ENCODE measurements around the gene TNP2. TPM values are rescaled to one million over a fixed set of nuclear protein-coding genes. Genes with fewer than 3 reads are reported as not detected.

TNP2 gene
- total and polyA plus RNA-seq, 2 donors (not counting 3 experiments of a cell fraction or from before 2014, with no cell fraction given) = not detected

DNA sequence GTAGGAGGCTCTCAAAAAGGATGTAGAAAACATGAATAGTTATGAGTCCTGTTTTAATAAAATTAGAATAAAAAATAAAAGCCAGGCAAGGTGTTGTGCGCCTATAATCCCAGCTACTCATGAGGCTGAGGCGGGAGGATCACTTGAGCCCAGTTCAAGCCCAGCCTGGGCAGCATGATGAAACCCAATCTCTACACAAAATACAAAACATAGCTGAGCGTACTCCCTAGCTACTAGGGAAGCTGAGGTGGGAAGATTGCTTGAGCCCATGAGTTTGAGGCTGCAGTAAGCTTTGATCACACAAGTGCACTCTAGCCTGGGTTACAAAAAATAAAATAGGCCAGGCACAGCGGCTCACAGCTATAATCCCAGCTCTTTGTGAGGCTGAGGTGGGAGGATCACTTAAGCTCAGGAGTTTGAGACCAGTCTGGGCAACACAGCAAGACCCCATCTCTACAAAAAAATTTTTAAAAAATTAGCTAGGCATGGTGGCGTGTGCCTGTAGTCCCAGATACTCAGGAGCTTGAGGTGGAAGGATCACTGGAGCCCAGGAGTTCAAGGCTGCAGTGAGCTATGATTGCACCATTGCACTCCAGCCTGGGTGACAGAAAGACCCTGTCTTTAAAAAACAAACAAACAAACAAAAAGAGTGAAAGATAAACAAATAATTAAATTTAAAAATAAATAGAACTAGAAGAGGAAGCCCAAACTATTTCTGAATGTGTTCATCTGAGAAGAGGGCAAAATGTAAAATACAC is 29.2 kb upstream of the TNP2 start:
- CTCF ChIA-PET = interaction anchor here (0.6 to 2.2 kb wide), 8 partner anchors 10 to 344 kb away, joined by 3 to 8 read pairs (median 4); partner anchors contain the start of genes PRM3 and SOCS1
- no peak for FAIRE-seq

DNA sequence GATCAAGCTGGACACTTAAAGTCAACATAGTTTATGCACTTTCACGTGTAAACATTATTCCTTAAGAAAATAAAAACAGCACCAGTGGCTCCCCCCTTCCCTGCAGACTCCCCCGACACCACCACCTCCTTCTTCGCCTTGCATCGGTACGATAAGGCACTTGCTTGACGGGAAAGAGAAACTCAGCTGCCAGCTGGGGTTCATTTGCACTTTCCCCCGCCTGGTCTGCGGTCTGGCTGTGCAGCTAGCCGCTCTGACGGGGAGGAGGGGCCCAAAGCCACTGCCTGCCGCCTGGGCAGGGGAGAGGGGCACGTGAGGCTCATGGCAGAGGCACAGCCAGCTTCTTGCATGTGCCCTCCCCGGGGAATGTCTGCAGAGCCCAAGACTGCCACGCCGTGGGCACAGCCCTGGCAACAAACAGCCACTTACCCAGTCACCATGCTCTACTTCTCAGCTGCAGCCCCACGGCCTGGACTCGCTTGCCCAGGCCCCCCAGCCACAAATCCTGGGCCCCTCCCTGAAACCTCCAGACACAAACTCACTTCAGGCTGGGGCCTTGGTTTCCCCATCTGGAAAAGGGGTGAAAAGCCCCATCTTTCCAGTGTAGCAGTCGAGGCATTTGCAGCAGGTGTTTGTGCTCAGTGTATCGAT is 28.5 kb upstream of the TNP2 start:
- H3K27ac ChIP-seq (ENCODE audit: insufficient read depth, low read depth, low read length) = no peak overlapping the region
- H3K9ac ChIP-seq (replicated peaks; ENCODE audit: extremely low read depth, insufficient read depth, low read length) = no peak overlapping the region
- ChIA-PET POLR2A (no interaction called here), CTCF (interaction anchor here (0.8 to 2.2 kb wide), 7 partner anchors 14 to 343 kb away, joined by 3 to 8 read pairs (median 4); partner anchors contain the start of genes PRM3 and SOCS1)
- no peaks in the 10 kb centered on the region for H3K27me3 ChIP-seq (ENCODE audit: control insufficient read depth in 2 of 2, insufficient read depth in 2 of 2, low read length in 2 of 2)
- H3K36me3 ChIP-seq (ENCODE audit: control insufficient read depth in 2 of 2, extremely low read depth in 1 of 2, insufficient read depth in 2 of 2, low read length in 2 of 2) = no peaks in the 10 kb centered on the region
- H2AFZ ChIP-seq (ENCODE audit: low read depth, low read length) = no peak overlapping the region
- peak; percentile 15 for DNase-seq (ENCODE audit: low read depth, low spot score)
- TF ChIP-seq POLR2A (IDR thresholded peaks at IDR 0.05; ENCODE audit: low read depth, low read length) (no peak), GATA2 (IDR thresholded peaks at IDR 0.05; ENCODE audit: insufficient read depth, insufficient read length, low read depth, low read length) (no peak), JUN (IDR thresholded peaks at IDR 0.05; ENCODE audit: borderline replicate concordance, insufficient read depth, insufficient read length, low read depth) (no peak)
- no TSS peak for BruUV-seq (replicated peaks)
- no peak overlapping the region for H3K4me2 ChIP-seq (ENCODE audit: insufficient read depth, low read length)
- no peaks in the 10 kb centered on the region for H4K20me1 ChIP-seq (replicated peaks; ENCODE audit: control insufficient read depth, extremely low read depth, insufficient read depth, low read length)
- no peaks in the 10 kb centered on the region for H3K4me1 ChIP-seq (ENCODE audit: control insufficient read depth, extremely low read depth, insufficient read depth, low read length)
- intact Hi-C loops (cut with micrococcal nuclease) (no loop called here), dilution Hi-C loops (cut with MboI; ENCODE audit: extremely low pct_ligation_motif_present, low sequenced_read_pairs) (no loop called here)
- no peaks in the 10 kb centered on the region for H3K9me1 ChIP-seq (replicated peaks; ENCODE audit: control insufficient read depth, extremely low read depth, insufficient read depth, low read length)
- FAIRE-seq = no peak
- H3K4me3 ChIP-seq (replicated peaks in 1 of 3; ENCODE audit: insufficient read depth in 1 of 3, low read depth in 1 of 3, low read length in 3 of 3) = no peak overlapping the region
- H3K9me3 ChIP-seq (replicated peaks; ENCODE audit: control insufficient read depth, insufficient read depth, low read length) = no peaks in the 10 kb centered on the region
- H3K79me2 ChIP-seq (ENCODE audit: control insufficient read depth, insufficient read depth, low read length) = no peaks in the 10 kb centered on the region

More for the DNA sequence above, 29.2 kb upstream of the TNP2 start:
- Histone ChIP-seq H3K4me3 (replicated peaks in 1 of 3; ENCODE audit: insufficient read depth in 1 of 3, low read depth in 1 of 3, low read length in 3 of 3) (no peak overlapping the region), H4K20me1 (replicated peaks; ENCODE audit: control insufficient read depth, extremely low read depth, insufficient read depth, low read length) (no peaks in the 10 kb centered on the region), H3K9me1 (replicated peaks; ENCODE audit: control insufficient read depth, extremely low read depth, insufficient read depth, low read length) (no peaks in the 10 kb centered on the region), H2AFZ (ENCODE audit: low read depth, low read length) (no peak overlapping the region), H3K27me3 (ENCODE audit: control insufficient read depth in 2 of 2, insufficient read depth in 2 of 2, low read length in 2 of 2) (no peaks in the 10 kb centered on the region), H3K79me2 (ENCODE audit: control insufficient read depth, insufficient read depth, low read length) (no peaks in the 10 kb centered on the region), H3K9ac (replicated peaks; ENCODE audit: extremely low read depth, insufficient read depth, low read length) (no peak overlapping the region), H3K36me3 (ENCODE audit: control insufficient read depth in 2 of 2, extremely low read depth in 1 of 2, insufficient read depth in 2 of 2, low read length in 2 of 2) (no peaks in the 10 kb centered on the region), H3K27ac (ENCODE audit: insufficient read depth, low read depth, low read length) (no peak overlapping the region), H3K9me3 (replicated peaks; ENCODE audit: control insufficient read depth, insufficient read depth, low read length) (no peaks in the 10 kb centered on the region), H3K4me1 (ENCODE audit: control insufficient read depth, extremely low read depth, insufficient read depth, low read length) (no peaks in the 10 kb centered on the region), H3K4me2 (ENCODE audit: insufficient read depth, low read length) (no peak overlapping the region)
- dilution Hi-C loops (cut with MboI; ENCODE audit: extremely low pct_ligation_motif_present, low sequenced_read_pairs) (no loop called here), intact Hi-C loops (cut with micrococcal nuclease) (no loop called here)
- TF ChIP-seq, protein P1, sequence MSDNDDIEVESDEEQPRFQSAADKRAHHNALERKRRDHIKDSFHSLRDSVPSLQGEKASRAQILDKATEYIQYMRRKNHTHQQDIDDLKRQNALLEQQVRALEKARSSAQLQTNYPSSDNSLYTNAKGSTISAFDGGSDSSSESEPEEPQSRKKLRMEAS (IDR thresholded peaks at IDR 0.05; ENCODE audit: insufficient read depth, insufficient read length) = no peak
- TF ChIP-seq EZH2 (IDR thresholded peaks at IDR 0.05; ENCODE audit: borderline replicate concordance, low read depth, low read length, severe bottlenecking) (no peak), POLR2AphosphoS5 (IDR thresholded peaks at IDR 0.05; ENCODE audit: insufficient read depth, low read depth, low read length) (no peak), GATA2 (IDR thresholded peaks at IDR 0.05; ENCODE audit: insufficient read depth, insufficient read length, low read depth, low read length) (no peak), JUN (IDR thresholded peaks at IDR 0.05; ENCODE audit: borderline replicate concordance, insufficient read depth, insufficient read length, low read depth) (no peak), POLR2A (IDR thresholded peaks at IDR 0.05; ENCODE audit: low read depth, low read length) (no peak), FOS (IDR thresholded peaks at IDR 0.05; ENCODE audit: borderline replicate concordance, insufficient read depth, low read length) (no peak), MYC (IDR thresholded peaks at IDR 0.05; ENCODE audit: low read depth, low read length) (no peak)
- no peak for DNase-seq (ENCODE audit: low read depth, low spot score)
- POLR2A ChIA-PET = no interaction called here
- no TSS peak for BruUV-seq (replicated peaks)
